ENCODE results near the gene UNC93B1. TPM values are rescaled to one million over a fixed set of nuclear protein-coding genes. Genes with fewer than 3 reads are reported as not detected.
A peak's percentile ranks its signal among the peaks of the same experiment; 100 is the strongest.
"Not testable (repeated sequence)": the region's sequence is repeated elsewhere in the genome, so short reads cannot be mapped to it uniquely, and the experiment has no call there.

UNC93B1 gene
- polyA plus RNA-seq, 1 experiment, result 38.0 TPM

DNA sequence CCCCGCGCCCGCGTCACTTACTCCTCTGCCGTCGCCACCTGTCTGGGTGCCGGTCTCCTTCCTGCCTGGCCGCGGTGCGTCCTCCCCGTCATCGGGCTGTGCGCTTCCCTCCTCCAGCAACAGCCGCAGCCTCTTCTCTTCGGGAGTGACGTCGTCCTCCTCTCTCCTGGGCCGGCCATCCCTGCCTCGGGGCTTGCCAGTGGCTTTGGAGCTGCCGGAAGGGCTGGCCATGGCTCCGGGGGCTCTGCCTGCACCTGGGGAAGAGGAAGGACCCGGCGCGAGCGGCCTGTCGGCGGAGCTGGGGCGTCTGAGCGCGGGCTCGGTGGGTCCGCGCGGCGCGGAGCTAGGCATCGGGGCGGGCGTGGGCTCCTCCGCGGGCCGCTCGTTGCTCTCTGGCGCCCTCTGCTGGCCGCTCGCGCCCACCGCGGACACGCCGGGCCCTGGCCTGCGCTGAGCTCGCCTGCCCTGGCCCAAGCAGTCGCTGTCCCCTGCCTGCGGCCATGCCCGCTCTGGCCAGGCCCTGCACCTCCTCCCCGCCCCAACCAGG, 48.4 kb downstream of the UNC93B1 start:
- peak overlapping the region; percentile 42 for H3K4me3 ChIP-seq (ENCODE audit: low read depth, low read length)
- CTCF ChIA-PET, result interaction anchor here (0.8 to 1.7 kb wide), 10 partner anchors 8 to 249 kb away, joined by 3 to 7 read pairs (median 4); no protein-coding TSS in a partner anchor
- H3K27me3 ChIP-seq (ENCODE audit: control insufficient read depth, insufficient read depth, low read length); H3K36me3 ChIP-seq (ENCODE audit: control insufficient read depth, insufficient read depth, low read length); POLR2A ChIA-PET; DNase-seq (ENCODE audit: low read depth): not testable (repeated sequence)
- TF ChIP-seq, protein P1, sequence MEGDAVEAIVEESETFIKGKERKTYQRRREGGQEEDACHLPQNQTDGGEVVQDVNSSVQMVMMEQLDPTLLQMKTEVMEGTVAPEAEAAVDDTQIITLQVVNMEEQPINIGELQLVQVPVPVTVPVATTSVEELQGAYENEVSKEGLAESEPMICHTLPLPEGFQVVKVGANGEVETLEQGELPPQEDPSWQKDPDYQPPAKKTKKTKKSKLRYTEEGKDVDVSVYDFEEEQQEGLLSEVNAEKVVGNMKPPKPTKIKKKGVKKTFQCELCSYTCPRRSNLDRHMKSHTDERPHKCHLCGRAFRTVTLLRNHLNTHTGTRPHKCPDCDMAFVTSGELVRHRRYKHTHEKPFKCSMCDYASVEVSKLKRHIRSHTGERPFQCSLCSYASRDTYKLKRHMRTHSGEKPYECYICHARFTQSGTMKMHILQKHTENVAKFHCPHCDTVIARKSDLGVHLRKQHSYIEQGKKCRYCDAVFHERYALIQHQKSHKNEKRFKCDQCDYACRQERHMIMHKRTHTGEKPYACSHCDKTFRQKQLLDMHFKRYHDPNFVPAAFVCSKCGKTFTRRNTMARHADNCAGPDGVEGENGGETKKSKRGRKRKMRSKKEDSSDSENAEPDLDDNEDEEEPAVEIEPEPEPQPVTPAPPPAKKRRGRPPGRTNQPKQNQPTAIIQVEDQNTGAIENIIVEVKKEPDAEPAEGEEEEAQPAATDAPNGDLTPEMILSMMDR (IDR thresholded peaks at IDR 0.05; ENCODE audit: insufficient read depth, low read depth, low read length), result peak; percentile 30

DNA sequence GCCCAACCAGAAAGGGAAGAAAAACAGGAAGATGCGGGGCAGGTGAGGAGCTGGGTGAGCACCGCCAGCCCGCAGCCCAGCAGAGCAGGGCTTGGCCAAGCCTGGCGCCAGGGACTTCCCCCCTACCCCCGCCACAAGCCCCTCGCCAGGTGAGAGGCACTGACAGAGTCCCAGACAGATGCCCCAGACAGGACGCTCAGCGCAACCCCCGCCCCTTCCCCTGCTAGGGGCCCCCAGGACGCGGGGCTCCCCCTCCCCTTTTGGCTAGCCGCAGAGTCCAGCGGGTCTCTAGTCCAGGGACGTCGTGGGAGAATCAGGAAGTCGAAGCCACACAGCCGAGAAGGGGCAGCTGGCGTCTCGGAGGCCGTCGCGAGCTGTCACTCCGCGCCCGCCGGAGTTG, 48.9 kb downstream of the UNC93B1 start:
- POLR2A ChIA-PET; H3K36me3 ChIP-seq (ENCODE audit: control insufficient read depth, insufficient read depth, low read length); H3K4me3 ChIP-seq (ENCODE audit: low read depth, low read length); DNase-seq (ENCODE audit: low read depth); H3K27me3 ChIP-seq (ENCODE audit: control insufficient read depth, insufficient read depth, low read length): not testable (repeated sequence)
- CTCF ChIA-PET, result interaction anchor here (0.8 to 1.7 kb wide), 9 partner anchors 8 to 250 kb away, joined by 3 to 7 read pairs (median 4); no protein-coding TSS in a partner anchor

DNA sequence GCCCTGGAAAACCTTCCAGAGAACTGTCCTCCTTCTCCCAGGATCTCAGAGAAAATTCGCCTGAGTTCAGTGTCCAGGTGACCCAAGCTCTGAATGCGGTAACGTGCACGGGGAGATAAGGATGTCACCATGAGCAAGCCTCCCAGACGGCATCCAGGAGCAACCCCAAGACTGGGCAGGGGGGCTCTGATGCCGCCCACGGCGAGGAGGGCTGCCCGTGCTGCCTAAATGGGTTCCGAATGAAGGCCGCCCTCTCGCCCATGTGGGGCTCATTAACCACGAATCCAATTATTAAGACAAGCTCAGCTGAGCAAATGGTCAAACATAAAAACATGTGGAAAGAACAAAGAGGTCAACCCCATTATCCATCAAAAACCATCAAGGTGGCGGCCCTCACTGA, 49.6 kb downstream of the UNC93B1 start:
- H3K36me3 ChIP-seq (ENCODE audit: control insufficient read depth, insufficient read depth, low read length); DNase-seq (ENCODE audit: low read depth); H3K4me3 ChIP-seq (ENCODE audit: low read depth, low read length); CTCF ChIA-PET; H3K27me3 ChIP-seq (ENCODE audit: control insufficient read depth, insufficient read depth, low read length); POLR2A ChIA-PET: not testable (repeated sequence)

DNA sequence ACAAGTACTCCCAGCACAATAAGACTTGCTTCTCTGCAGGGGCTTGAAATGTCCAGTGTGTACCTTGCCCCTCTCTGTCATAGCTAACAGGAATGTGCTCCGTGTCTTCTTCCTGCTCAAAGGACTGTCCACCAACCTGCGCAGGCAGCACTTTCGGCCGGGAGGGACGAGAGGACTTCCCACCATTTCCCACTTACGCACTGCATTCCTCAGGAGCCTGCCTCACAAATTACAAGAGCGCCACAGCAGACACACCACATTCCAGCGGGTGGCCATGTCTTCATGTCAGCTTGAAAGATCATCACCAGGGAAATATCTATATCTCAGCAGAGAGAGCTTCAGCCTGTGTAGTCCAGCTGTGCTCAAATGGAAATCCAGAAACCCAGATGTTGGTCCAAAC, 53.2 kb downstream of the UNC93B1 start:
- DNase-seq (ENCODE audit: low read depth); H3K36me3 ChIP-seq (ENCODE audit: control insufficient read depth, insufficient read depth, low read length); CTCF ChIA-PET; POLR2A ChIA-PET; H3K27me3 ChIP-seq (ENCODE audit: control insufficient read depth, insufficient read depth, low read length); H3K4me3 ChIP-seq (ENCODE audit: low read depth, low read length): not testable (repeated sequence)

DNA sequence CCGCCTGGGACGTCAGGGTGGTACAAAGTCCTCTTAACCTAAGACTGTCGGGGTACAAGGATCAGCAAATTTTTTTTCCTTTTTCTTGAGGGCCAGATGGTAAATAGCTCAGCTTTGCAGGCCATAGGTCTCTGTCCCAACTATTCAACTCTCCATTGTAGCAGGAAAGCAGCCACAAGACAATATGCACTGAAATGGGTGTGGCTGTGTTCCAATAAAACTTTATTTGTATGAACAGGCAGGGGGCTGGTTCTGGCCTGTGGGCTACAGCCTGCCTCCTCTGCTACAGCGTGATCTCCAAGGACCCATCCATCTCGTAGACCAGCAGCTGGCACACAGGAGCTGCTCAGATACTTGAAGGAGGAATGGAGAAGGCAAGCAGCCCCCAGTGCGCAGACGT, 56.1 kb downstream of the UNC93B1 start:
- POLR2A ChIA-PET, result not testable (repeated sequence)

DNA sequence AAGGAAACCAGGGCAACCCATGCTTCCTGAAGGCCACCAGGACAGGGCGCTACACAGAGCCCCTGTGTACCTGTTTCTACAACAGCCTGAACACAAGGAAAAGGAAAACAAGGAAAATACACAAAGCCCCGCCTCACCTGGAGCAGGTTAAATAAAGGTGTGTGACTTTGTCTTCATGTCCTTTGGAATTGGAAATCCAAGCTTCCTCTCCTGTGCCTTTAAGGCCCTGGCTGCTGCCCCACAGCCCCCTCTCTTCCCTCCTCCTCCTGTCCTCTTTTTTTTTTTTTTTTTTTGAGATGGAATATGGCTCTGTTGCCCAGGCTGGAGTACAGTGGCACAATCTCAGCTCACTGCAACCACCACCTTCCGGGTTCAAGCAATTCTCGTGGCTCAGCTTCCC, 57.5 kb downstream of the UNC93B1 start:
- DNase-seq (ENCODE audit: low read depth); H3K36me3 ChIP-seq (ENCODE audit: control insufficient read depth, insufficient read depth, low read length); H3K4me3 ChIP-seq (ENCODE audit: low read depth, low read length); POLR2A ChIA-PET; H3K27me3 ChIP-seq (ENCODE audit: control insufficient read depth, insufficient read depth, low read length): not testable (repeated sequence)
- CTCF ChIA-PET, result interaction anchor here (2.1 kb wide), 1 partner anchor 10 kb away, joined by 5 read pairs; no protein-coding TSS in a partner anchor

More for the DNA sequence above, 56.1 kb downstream of the UNC93B1 start:
- not testable (repeated sequence) for H3K27me3 ChIP-seq (ENCODE audit: control insufficient read depth, insufficient read depth, low read length); H3K4me3 ChIP-seq (ENCODE audit: low read depth, low read length); H3K36me3 ChIP-seq (ENCODE audit: control insufficient read depth, insufficient read depth, low read length); DNase-seq (ENCODE audit: low read depth)
- CTCF ChIA-PET, result interaction anchor here (2.1 kb wide), 1 partner anchor 8 kb away, joined by 5 read pairs; no protein-coding TSS in a partner anchor

DNA sequence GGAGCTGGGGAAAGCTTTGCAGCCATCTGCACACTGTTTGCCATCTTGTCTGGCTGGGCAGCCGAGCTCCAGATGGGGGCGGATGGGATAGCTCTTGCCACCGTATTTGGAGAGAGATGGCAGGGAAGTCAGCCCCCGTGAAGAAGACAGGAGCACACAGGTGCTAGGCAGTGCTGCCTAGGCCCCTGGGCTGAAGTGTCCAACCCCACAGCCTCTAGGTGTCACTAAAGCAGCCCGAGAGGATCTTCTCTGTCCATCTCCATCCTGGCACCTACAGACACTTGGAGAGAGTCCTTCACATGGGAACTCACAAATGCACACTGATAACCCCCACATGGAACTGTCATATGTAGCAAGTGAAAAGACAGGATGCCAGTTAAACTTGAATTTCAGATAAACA, 60.5 kb downstream of the UNC93B1 start:
- POLR2A ChIA-PET; H3K36me3 ChIP-seq (ENCODE audit: control insufficient read depth, insufficient read depth, low read length); H3K4me3 ChIP-seq (ENCODE audit: low read depth, low read length); CTCF ChIA-PET; H3K27me3 ChIP-seq (ENCODE audit: control insufficient read depth, insufficient read depth, low read length); DNase-seq (ENCODE audit: low read depth): not testable (repeated sequence)

Small RNAs within 50 kb of the gene (small RNA-seq; reads per million reads assigned to genes)
- not detected for gene MIR6753 (ENCODE audit: insufficient read length, low read depth, low replicate concordance)

Other genes starting within 250 kb of the UNC93B1 start
- gene ALDH3B1, start 6.2 kb upstream of the UNC93B1 start, polyA plus RNA-seq (2011; rRNA removed), result 48.4 and 74.2 TPM in 2 replicates
- 75.1 and 101 TPM in 2 replicates for gene NDUFS8, start 26.6 kb upstream of the UNC93B1 start, polyA plus RNA-seq (2011; rRNA removed)
- 56.0 and 111 TPM in 2 replicates for gene TCIRG1, start 34.9 kb upstream of the UNC93B1 start, polyA plus RNA-seq (2011; rRNA removed)
- gene CHKA, start 117.3 kb upstream of the UNC93B1 start, polyA plus RNA-seq (2011; rRNA removed), result 5.9 and 7.0 TPM in 2 replicates
- gene KMT5B, start 209.2 kb upstream of the UNC93B1 start, polyA plus RNA-seq (2011; rRNA removed), result 7.3 and 13.2 TPM in 2 replicates

Data from BJ (cell line).